H1 (cell line): Measurements from ENCODE around the gene ANXA8. TPM values are rescaled to one million over a fixed set of nuclear protein-coding genes. Genes with fewer than 3 reads are reported as not detected.

Source experiments
- CHD1 ChIP-seq: IDR thresholded peaks from 2 replicates; pipeline ENCODE4 v1.6.1; 2012; ENCODE audit warnings: low read depth, low read length, improper control_type of control experiment
- polyA plus RNA-seq, 7 experiments: library from polyadenylated mRNA; depleted of rRNA in 3 of 7; stranded (reverse) in 5 of 7; unstranded in 2 of 7; fragments of >200 nt in 5 of 7; fragments of 200-250 nt in 2 of 7; gene quantifications; 1 replicate in 5 of 7; 2 replicates in 1 of 7; 4 replicates in 1 of 7; pipeline versions ENCODE4 v1.2.1 to v1.2.3, GENCODE V29; 2011 to 2013; ENCODE audit warnings: missing spikeins in 2 of 7, mixed read lengths in 2 of 7
- total RNA-seq: library from RNA; stranded (reverse); fragmentation: NEBNext Ultra II Directional; extraction: Animal tissue kit (Norgen Biotek cat#: 25700); gene quantifications from 2 replicates; pipeline ENCODE4 v1.2.1, GENCODE V29; 2021

Gene ANXA8
- total and polyA plus RNA-seq, 2 of the 8 experiments (the other 6 are each of a cell fraction or from before 2014, with no cell fraction given) = 0.15 TPM; not detected in 1

DNA sequence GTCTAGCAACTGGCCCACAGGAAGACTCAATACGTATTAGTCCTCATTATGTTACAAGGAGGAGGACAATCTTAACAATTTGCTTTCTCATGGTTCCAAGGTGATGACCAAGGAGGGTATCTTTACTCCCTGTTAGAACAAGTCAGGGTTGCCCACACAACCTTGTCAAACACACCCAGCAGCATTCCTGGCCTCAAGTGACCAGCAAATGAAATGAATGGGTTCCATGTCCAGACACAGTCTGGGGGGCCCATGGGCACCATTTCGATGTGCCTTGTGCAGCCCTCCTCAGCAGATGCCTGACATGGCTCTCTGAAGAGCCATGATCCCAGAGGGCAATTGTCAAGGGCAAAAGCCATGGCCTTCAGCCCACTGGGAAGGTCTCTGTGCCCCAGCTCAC is 40.8 kb downstream of the ANXA8 start (continued):
- no peak for TF ChIP-seq CHD1
- TF ChIP-seq, all 59 proteins: peak for 0
